OCI-LY7 (cell line): ENCODE measurements around the gene CAND2. TPM values are rescaled to one million over a fixed set of nuclear protein-coding genes. Genes with fewer than 3 reads are reported as not detected.
"Not testable (repeated sequence)": the region's sequence is repeated elsewhere in the genome, so short reads cannot be mapped to it uniquely, and the experiment has no call there.

Experiments used
- BruUV-seq: library from RNA; stranded (reverse); fragments of 400-500 nt; replicated peaks from 2 replicates; lab custom pipeline; 2021; lab: Mats Ljungman, UMichigan
- CTCF ChIA-PET: fragments of 300-600 bp; sonication (Branson Sonifier 250); formaldehyde crosslinking; loops from one replicate; lab custom pipeline; 2022; ENCODE audit warnings: antibody characterized with exemption; ENCODE audit not compliant: unreplicated experiment; lab: Charles Lee
- POLR2A ChIA-PET: fragments of 300-600 bp; sonication (Branson Sonifier 250); formaldehyde crosslinking; loops from one replicate; lab custom pipeline; 2022; ENCODE audit warnings: antibody characterized with exemption; lab: Charles Lee
- DNase-seq: peaks from one replicate; pipeline ENCODE4 v3.0.0-alpha.2; 2015; ENCODE audit warnings: low spot score
- H2AFZ ChIP-seq: fragments of 200-600 bp; sonication (generic), shearing (Covaris generic); 2 replicates; pipeline ENCODE4 v1.6.1; 2014; ENCODE audit warnings: mild to moderate bottlenecking, antibody characterized with exemption, low read length, moderate library complexity
- H3K27ac ChIP-seq: fragments of 200-600 bp; sonication (generic); 2 replicates; pipeline ENCODE4 v1.5.1; 2014; ENCODE audit warnings: mixed run types, low read depth, mild to moderate bottlenecking, moderate library complexity, low read length, inconsistent platforms; ENCODE audit not compliant: poor library complexity, severe bottlenecking
- H3K36me3 ChIP-seq: fragments of 200-600 bp; sonication (generic); 2 replicates; pipeline ENCODE4 v1.6.1; 2014; ENCODE audit warnings: mild to moderate bottlenecking, antibody characterized with exemption, low read length, moderate library complexity, mixed read lengths; ENCODE audit not compliant: insufficient read depth
- H3K4me1 ChIP-seq: fragments of 200-600 bp; sonication (generic); 2 replicates; pipeline ENCODE4 v1.5.1; 2014; ENCODE audit warnings: mild to moderate bottlenecking, low read length; ENCODE audit not compliant: insufficient read depth, poor library complexity, severe bottlenecking
- H3K4me2 ChIP-seq: fragments of 200-600 bp; sonication (generic); 2 replicates; pipeline ENCODE4 v1.6.1; 2014; ENCODE audit warnings: mild to moderate bottlenecking, low read length
- H3K4me3 ChIP-seq: fragments of 200-600 bp; sonication (generic); 2 replicates; pipeline ENCODE4 v1.5.1; 2014; ENCODE audit warnings: mild to moderate bottlenecking, low read depth, low read length; ENCODE audit not compliant: poor library complexity, severe bottlenecking
- H3K79me2 ChIP-seq: fragments of 200-600 bp; sonication (generic); 2 replicates; pipeline ENCODE4 v1.6.1; 2016; ENCODE audit warnings: low read depth, mild to moderate bottlenecking, low read length, moderate library complexity, mixed read lengths; ENCODE audit not compliant: insufficient read depth
- H3K9me2 ChIP-seq: fragments of 200-600 bp; sonication (generic); 2 replicates; pipeline ENCODE4 v1.6.1; 2016; ENCODE audit warnings: mild to moderate bottlenecking, low read length, mixed read lengths; ENCODE audit not compliant: insufficient read depth
- H3K9me3 ChIP-seq: fragments of 200-600 bp; sonication (generic); 2 replicates; pipeline ENCODE4 v1.6.1; 2014; ENCODE audit warnings: mild to moderate bottlenecking, mixed run types, low read length, mixed read lengths
- H4K20me1 ChIP-seq: fragments of 200-600 bp; sonication (generic); 2 replicates; pipeline ENCODE4 v1.6.1; 2014; ENCODE audit warnings: mild to moderate bottlenecking, antibody characterized with exemption, low read length, moderate library complexity, mixed read lengths; ENCODE audit not compliant: insufficient read depth
- CTCF ChIP-seq: fragments of 200-600 bp; sonication (generic); conservative IDR thresholded peaks from 2 replicates; pipeline ENCODE4 v1.5.1; 2014; ENCODE audit warnings: mild to moderate bottlenecking, antibody characterized with exemption, low read length, moderate library complexity, mixed read lengths
- EZH2phosphoT487 ChIP-seq: fragments of 200-600 bp; sonication (generic); IDR thresholded peaks from 2 replicates; pipeline ENCODE4 v1.6.1; 2018; ENCODE audit warnings: low read depth, borderline replicate concordance, mild to moderate bottlenecking, mixed run types, antibody characterized with exemption, low read length, moderate library complexity, mixed read lengths
- intact Hi-C: fragments of 100-400 bp; cut with micrococcal nuclease; formaldehyde crosslinking; loops from one replicate; pipeline ENCODE4 v1.10.0; 2022; ENCODE audit not compliant: unreplicated experiment
- total RNA-seq, 2 experiments: library from RNA; depleted of rRNA in 1 of 2; stranded (reverse); fragments of >200 nt in 1 of 2; shearing (Covaris generic) in 1 of 2; gene quantifications; 2 replicates each; pipeline ENCODE4 v1.2.3, GENCODE V29; 2014 to 2022

The CAND2 gene
- total RNA-seq, 2 experiments from 2014 or later, result 4.1 to 11.0 TPM

- ChIA-PET POLR2A (interaction anchor here (0.8 to 1.4 kb wide), 4 partner anchors 10 to 95 kb away, joined by 3 to 4 read pairs (median 3); no protein-coding TSS in a partner anchor), CTCF (interaction anchor here (2.3 kb wide), 1 partner anchor 55 kb away, joined by 8 read pairs; no protein-coding TSS in a partner anchor)
- no peak overlapping the region for H3K4me3 ChIP-seq
- TF ChIP-seq EZH2phosphoT487 (no peak), CTCF (no peak)
- H3K4me2 ChIP-seq, result no peak overlapping the region
- peaks cover 39% of the 10 kb centered on the region for H3K79me2 ChIP-seq
- no TSS peak for BruUV-seq
- H3K9me3 ChIP-seq, result no peaks in the 10 kb centered on the region
- no peak overlapping the region for H3K27ac ChIP-seq
- H2AFZ ChIP-seq, result peak overlapping the region; percentile 78; the same call in 1 of the 2 replicates
- H3K36me3 ChIP-seq, result peaks cover 37% of the 10 kb centered on the region
- no peaks in the 10 kb centered on the region for H3K9me2 ChIP-seq
- H3K4me1 ChIP-seq, result peaks cover 32% of the 10 kb centered on the region
- H4K20me1 ChIP-seq, result peaks cover 32% of the 10 kb centered on the region
- intact Hi-C loops, result loop anchor here (5.0 kb wide), 1 partner anchor 135 kb away; no protein-coding TSS in a partner anchor
- no peak for DNase-seq
Measured at GRCh38 chr3:12842469-12842868, 46.0 kb downstream of the CAND2 start.

GRCh38 chr3:12845811-12846210 lies 49.3 kb downstream of the CAND2 start:
- Histone ChIP-seq H3K79me2 (peaks cover 6% of the 10 kb centered on the region), H3K9me3 (no peaks in the 10 kb centered on the region), H3K27ac (no peak overlapping the region), H4K20me1 (peaks cover 3% of the 10 kb centered on the region; the same call in 1 of the 2 replicates), H3K4me1 (peaks cover 5% of the 10 kb centered on the region), H3K36me3 (peaks cover 4% of the 10 kb centered on the region), H2AFZ (no peak overlapping the region), H3K4me3 (no peak overlapping the region), H3K4me2 (no peak overlapping the region), H3K9me2 (no peaks in the 10 kb centered on the region)
- intact Hi-C loops, result no loop called here
- TF ChIP-seq EZH2phosphoT487, result no peak
- no peak for TF ChIP-seq CTCF
- no TSS peak for BruUV-seq
- DNase-seq, result no peak
- POLR2A ChIA-PET, result interaction anchor here (0.6 to 1.4 kb wide), 2 partner anchors 12 to 13 kb away, joined by 3 to 4 read pairs; no protein-coding TSS in a partner anchor
- CTCF ChIA-PET, result no interaction called here

GRCh38 chr3:12852201-12852600 lies 55.7 kb downstream of the CAND2 start:
- no peaks in the 10 kb centered on the region for H3K9me3 ChIP-seq
- H3K4me3 ChIP-seq, result no peak overlapping the region
- BruUV-seq, result no TSS peak
- intact Hi-C loops, result no loop called here
- no peaks in the 10 kb centered on the region for H3K79me2 ChIP-seq
- no peaks in the 10 kb centered on the region for H4K20me1 ChIP-seq
- H3K27ac ChIP-seq, result no peak overlapping the region
- H3K36me3 ChIP-seq, result no peaks in the 10 kb centered on the region
- ChIA-PET POLR2A (interaction anchor here (0.6 kb wide), 1 partner anchor 213 kb away, joined by 3 read pairs; no protein-coding TSS in a partner anchor), CTCF (no interaction called here)
- TF ChIP-seq EZH2phosphoT487 (no peak), CTCF (no peak)
- no peak for DNase-seq
- no peaks in the 10 kb centered on the region for H3K9me2 ChIP-seq
- no peaks in the 10 kb centered on the region for H3K4me1 ChIP-seq
- no peak overlapping the region for H3K4me2 ChIP-seq
- H2AFZ ChIP-seq, result no peak overlapping the region

- H2AFZ ChIP-seq, H3K79me2 ChIP-seq, intact Hi-C loops, CTCF ChIA-PET, BruUV-seq, DNase-seq, H3K9me2 ChIP-seq, POLR2A ChIA-PET, H3K4me3 ChIP-seq, H3K36me3 ChIP-seq, H3K4me2 ChIP-seq, H3K4me1 ChIP-seq, H3K9me3 ChIP-seq, H4K20me1 ChIP-seq, H3K27ac ChIP-seq: not testable (repeated sequence)
Measured at GRCh38 chr3:12853847-12854246, 57.4 kb downstream of the CAND2 start.
